AG08396 (cell line): ENCODE measurements around the gene REV3L.
"Not testable (repeated sequence)": the region's sequence is repeated elsewhere in the genome, so short reads cannot be mapped to it uniquely, and the experiment has no call there.

Source experiments
- DNase-seq: peaks from one replicate; pipeline ENCODE4 v3.0.0; 2012; ENCODE audit warnings: low spot score, mixed read lengths

REV3L gene, protein sequence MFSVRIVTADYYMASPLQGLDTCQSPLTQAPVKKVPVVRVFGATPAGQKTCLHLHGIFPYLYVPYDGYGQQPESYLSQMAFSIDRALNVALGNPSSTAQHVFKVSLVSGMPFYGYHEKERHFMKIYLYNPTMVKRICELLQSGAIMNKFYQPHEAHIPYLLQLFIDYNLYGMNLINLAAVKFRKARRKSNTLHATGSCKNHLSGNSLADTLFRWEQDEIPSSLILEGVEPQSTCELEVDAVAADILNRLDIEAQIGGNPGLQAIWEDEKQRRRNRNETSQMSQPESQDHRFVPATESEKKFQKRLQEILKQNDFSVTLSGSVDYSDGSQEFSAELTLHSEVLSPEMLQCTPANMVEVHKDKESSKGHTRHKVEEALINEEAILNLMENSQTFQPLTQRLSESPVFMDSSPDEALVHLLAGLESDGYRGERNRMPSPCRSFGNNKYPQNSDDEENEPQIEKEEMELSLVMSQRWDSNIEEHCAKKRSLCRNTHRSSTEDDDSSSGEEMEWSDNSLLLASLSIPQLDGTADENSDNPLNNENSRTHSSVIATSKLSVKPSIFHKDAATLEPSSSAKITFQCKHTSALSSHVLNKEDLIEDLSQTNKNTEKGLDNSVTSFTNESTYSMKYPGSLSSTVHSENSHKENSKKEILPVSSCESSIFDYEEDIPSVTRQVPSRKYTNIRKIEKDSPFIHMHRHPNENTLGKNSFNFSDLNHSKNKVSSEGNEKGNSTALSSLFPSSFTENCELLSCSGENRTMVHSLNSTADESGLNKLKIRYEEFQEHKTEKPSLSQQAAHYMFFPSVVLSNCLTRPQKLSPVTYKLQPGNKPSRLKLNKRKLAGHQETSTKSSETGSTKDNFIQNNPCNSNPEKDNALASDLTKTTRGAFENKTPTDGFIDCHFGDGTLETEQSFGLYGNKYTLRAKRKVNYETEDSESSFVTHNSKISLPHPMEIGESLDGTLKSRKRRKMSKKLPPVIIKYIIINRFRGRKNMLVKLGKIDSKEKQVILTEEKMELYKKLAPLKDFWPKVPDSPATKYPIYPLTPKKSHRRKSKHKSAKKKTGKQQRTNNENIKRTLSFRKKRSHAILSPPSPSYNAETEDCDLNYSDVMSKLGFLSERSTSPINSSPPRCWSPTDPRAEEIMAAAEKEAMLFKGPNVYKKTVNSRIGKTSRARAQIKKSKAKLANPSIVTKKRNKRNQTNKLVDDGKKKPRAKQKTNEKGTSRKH (N-terminal part only)

DNA sequence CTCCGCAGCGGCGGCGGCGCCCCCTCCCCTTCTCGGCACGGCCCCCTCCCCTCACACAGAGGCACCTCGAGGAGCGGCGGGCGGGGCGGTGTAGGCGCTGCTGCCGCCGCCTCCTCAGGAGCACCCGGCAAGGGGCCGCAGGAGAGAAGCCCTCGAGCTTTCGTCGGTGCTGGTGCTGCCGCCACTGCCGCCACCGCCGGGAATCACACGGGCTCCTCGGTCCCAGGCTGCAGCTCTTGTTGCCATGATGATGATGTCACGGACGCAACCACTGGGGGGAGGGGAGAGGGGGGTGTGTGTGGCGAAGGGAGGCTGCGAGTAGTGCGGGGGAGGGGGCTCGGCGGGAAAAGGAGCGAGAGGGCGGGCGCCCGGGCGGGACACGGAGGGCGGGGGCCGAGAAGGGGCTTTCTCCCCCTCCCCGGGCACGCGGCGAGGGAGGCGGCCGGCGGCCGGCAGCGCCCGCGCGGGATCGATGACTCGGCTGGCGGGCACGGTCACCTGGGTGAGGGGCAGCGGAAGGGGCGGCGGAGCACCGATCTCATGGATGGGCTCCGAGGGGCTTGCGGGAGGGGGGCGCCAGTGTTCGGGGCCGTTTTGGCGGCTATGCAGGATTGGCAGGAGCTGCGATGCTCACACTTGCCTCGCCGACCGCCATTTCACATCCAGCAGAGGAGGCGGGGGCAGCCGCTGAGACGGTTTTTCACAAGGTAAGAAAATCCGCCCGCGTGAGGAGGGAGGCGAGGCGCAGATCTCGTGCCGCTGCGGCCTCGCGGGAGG, at the start of gene REV3L:
Gene REV3L, minus strand, starts transcription at position 260 of the 777 bp plus-strand sequence. CDS start 330 bp downstream, outside the sequence.
- peak; percentile 83 for DNase-seq

DNA sequence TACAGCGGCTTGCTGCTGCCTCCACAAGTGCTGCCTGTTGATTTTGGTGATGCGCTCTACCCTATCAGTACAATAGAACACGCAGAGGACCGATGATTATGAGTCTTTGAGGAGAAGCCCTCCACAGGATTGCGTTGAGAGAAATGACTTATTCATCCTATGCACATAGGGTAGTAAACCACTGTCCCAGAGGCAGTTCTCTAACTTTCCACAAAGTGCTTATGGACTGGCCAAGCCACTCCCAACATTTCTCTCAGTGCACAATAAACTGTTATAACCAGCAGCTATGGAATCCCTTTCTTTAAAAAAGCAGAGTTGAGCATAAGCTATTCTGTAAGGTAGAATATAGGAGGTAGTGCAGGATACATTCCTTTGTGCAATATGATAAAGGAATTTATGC, 48.2 kb upstream of the REV3L start:
- no peak for DNase-seq

DNA sequence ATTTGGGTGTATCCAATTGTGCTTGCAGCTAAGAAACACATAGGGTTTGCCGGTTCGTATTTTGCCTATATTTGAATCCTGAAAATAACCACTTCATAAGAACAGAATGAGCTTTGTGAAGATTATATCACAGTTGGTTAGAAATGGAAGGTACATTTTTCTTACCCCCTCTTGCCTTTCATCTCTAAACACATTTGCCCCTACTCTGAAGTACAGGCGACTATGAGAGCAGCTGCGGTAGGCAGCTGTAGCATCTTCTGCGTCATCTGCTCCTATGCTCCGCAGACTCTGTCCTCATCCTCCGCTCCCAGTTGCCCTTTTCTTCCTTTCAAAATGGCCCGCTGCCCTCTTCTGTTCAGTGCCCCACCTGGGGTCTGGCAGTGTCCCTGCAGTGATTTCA, 47.6 kb upstream of the REV3L start:
- DNase-seq, result no peak

DNA sequence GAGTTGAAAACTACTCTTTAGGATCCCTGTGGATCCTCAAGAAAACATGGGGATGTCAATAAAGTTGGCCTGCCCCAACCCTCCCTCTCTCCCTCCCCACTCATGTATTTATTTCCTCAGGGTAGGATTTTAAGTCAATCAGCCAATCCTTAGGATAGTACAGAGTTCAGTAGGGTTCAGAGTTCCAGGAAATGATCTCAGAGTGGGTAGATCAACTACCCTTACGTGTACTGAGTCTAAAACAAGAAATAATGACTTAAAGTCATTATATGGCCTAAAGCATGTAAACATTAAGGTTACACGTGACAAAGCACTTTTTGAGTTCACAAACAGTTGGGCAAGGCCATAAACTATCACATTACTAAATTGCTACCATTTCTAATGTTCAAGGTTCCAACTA, 47.2 kb upstream of the REV3L start:
- DNase-seq, result no peak

DNA sequence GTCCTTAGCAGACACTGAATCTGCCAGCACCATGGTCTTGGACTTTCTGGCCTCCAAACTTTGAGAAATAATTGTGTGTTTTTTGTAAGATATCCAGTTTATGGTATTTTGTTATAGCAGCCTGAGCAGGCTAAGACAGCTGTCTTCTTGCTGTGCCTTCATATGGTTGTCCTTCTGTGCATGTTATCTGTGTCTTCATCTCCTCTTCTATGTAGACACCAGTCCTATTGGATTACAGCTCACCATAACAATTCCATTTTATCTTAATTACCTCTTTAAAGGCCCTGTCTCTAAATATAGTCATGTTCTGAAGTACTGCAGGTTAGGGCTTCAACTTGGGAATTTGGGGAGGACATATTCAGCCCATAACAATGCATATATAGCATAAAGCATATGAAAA, 44.3 kb upstream of the REV3L start:
- DNase-seq, result no peak

DNA sequence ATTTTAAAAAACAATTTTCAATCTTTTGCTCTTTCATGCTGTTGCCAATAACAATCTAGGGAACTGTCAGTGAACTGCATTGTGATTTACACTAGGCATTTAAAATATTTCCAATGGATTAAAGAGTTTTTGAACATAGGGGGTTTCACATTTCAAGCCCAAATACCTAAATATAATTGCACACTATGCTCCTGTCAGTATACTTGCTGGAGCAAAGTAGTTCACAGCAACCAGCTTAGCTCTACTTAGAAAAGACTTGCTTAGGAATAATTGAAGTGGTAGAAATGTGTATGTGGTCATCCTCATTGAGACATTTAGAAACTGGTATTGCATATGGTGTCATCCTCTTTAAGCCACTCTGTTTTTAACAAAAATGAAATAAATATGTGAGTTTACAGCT, 41.7 kb upstream of the REV3L start:
- no peak for DNase-seq

DNA sequence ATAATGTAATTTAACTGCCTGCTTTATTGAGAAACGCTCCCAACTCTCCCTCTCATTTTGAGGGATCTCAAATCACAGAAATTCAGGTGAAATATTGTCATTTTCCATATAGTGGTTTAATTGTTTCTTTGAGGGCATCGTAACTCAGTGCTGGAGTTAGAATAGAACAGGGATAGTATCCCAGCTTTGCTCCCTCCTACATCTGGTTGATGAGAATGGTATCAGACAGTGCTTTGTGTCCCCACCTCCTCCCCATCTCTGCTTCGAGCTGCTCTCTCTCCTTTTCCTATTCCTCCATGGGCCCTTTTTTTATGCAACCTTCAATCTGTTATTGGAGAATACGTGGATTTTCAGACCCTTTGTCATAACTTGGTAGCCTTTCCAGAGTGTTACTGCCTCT, 41.2 kb upstream of the REV3L start:
- no peak for DNase-seq

DNA sequence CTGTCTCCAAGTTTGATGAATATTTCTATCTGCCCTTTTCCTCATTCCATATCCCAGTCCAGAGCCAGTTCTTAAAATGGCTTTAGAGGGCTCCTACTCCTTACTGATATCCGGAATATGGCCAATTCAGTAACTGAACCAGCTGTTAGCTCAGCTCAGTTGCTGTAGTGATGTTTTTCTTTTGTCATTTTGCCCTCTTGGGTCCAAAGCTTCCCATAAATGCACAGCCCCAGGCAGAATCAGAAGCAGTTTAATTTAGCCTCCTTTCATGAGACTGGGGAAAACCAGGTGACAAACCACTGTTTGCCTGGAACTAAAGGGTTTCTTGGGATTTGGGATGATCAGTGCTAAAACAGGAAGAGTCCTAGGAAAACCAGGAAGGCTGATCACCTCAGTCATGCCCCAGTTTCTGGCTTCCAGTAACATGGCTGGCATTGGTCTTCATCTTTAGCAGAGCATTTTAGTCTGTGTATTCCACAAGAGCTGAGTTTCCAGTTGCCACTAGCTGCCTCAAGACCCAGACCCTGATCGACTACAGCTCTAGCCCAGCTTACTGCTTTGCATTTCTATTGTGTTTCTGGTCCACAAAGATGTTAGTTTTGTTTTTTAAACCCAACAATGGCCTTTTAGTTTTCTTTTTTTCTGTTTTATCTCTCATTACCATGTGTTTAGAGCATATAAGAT, 40.6 kb upstream of the REV3L start:
- DNase-seq, result no peak

DNA sequence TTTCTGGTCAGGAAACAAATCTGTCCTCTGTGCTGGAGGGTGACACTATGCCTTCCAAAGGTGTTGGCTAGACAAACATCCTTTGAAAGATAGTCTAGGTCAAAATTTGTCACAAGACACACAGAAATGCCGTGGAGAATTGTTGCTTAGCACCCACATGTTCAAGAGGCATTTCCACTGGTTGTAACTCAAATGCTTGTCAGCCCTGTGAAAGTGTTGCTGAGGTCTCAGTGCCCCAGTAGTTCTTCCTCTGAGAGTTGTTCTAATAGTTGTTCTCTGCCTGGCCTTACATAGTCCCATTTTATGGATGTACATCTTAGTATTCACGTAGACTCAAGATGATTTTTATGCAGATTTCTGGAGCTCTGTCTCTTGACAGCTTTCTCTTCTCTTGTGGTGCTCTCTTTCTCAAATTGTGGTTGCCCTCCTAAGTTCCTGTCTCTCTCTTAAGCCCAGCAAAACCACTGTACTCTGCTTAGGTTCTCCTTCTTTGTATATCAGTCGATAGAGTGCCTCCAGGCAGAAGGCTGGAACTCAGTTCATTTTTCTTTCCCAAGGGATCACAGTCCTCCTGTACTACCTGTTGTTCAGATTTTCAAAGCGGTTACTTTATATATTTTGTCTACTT, 39.5 kb upstream of the REV3L start:
- DNase-seq, result no peak

DNA sequence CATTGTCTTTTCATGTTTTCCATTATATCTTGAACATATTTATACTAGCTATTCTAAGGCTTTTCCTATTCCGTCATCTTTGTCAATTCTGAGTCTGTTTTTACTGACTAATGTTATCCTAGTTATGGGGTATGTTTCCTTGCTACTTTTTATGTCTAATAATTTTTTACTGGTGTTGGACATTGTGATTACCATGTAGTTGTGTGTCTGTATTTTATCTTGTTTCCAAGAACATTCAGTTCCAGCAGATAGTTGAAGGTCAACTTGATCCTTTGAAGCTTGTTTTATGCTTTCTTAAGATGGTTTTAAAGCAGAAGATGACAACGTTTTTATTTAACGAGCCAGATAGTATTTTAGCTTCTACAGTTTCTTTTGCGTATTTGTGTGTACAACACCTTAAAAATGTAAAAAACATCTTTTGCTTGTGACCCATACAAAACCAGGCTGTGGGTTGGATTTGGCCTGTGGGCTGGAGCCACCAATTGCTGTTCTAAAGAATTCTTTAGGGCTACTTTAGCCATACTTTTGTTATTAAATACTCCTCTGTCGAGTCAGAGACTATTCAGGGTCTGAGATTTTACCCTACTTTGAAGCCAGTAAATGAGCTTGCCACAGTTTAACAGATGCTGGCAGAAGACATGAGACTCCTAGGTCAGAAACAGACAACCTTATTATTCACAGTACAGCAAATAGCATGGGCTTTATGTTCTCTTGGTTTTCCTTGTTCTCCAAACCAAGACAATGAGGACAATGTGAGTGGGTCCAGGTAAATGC, 38.7 kb upstream of the REV3L start:
- DNase-seq, result no peak

DNA sequence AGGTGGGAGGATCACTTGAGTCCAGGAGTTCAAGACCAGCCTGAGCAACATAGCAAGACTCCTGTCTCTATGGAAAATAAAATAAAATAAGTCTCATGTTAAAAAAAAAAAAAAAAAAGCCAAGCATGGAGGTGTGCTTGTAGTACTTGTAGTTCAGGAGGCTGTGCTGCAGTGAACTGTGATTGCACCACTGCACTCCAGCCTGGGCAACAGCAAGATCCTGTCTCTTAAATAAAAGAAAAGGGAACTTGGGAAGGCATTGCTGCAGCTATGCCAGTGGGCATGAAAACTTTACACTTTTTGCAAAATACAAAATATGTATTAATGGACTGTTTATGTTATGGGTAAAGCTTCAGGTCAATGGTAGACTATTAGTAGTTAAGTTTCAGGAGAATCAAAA, 37.5 kb upstream of the REV3L start:
- DNase-seq, result no peak

DNA sequence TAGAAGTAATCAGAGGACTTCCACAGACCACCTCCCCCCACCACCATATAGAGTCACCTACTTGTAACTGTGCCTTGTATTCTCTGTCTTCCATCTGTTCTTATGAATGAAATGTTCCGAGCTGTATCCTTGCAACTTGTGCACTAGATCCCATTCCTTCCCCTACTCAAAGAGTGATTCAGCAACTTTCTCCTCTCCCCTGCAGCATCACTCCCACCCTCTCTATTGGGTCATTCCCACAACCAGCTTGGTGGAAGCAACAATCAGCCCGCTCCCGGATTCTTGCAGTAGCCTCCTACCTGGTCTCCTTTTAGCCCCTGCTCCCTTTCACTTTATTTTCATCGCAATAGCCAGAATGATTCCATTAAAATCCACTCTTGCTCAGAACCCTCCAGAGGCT, 34.9 kb upstream of the REV3L start:
- DNase-seq, result no peak

DNA sequence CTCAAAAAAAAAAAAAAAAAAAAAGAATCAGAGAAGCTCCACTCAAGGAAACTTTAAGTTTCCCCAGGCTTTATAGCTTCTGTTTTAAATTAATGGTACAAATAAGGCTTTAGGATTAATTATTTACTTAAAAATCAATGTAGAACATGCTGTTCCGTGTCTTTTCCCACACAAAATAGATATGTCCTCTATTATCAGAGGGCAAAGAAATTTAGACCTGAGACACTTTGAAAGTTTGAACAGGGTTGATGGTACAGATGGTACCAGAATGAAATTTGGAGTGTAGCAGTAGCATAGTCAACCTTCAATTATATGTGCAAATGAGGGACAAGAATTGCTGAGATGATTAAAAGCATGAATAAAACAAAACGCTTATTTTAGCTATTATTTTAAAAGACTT, 32.2 kb upstream of the REV3L start:
- no peak for DNase-seq

DNA sequence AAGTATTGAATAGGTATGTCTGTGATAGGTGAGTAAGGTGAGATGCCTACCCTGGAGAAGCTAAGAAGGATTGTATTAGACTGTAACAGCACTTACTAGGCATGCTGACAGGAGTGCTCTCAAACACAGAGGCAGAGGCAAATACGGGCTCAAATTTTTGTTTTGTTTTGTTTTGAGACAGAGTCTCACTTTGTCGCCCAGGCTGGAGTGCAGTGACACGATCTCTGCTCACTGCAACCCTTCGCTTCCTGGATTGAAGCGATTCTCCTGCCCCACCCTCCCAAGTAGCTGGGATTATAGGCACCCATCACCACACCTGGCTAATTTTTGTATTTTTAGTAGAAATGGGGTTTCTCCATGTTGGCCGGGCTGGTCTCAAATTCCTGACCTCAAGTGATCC, 31.5 kb upstream of the REV3L start:
- DNase-seq, result not testable (repeated sequence)

DNA sequence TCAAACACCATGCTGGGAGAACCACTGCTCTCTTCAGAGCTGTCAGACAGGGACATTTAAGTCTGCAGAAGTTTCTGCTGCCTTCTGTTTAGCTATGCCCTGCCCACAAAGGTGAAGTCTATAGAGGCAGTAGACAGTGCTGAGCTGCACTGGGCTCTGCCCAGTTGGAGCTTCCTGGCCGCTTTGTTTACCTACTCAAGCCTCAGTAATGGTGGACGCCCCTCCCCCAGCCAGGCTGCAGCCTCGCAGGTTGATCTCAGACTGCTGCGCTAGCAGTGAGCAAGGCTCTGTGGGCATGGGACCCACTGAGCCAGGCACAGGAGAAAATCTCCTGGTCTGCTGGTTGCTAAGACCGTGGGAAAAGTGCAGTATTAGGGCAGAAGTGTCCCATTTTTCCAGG, 24.2 kb upstream of the REV3L start:
- DNase-seq, result not testable (repeated sequence)

DNA sequence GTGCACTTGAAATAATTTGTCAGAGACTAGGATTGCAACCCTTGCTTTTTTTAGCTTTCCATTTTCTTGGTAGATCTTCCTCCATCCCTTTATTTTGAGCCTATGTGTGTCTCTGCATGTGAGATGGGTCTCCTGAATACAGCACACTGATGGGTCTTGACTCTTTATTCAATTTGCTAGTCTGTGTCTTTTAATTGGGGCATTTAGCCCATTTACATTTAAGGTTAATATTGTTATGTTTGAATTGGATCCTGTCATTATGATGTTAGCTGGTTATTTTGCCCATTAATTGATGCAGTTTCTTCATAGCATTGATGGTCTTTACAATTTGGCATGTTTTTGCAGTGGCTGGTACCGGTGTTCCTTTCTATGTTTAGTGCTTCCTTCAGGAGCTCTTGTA, 22.5 kb upstream of the REV3L start:
- DNase-seq, result not testable (repeated sequence)

DNA sequence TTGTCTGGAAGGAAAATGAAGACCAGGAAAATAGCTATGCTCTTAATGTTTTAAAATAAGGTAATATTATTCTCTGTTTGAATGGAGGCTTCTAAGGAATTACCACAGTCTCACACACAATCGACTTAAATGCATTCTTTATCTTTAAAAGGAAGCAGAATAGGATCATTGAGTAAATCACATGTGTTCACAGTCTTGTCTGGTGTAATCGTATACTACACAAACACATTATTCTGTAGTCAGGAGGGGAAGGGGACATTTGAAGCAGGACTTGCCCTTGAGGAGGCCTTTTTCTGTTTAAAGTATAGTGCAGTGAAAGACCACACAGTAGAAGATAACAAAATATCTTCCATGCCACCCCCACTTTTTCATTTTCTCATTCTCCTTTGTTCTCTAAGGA, 20.6 kb upstream of the REV3L start:
- no peak for DNase-seq

DNA sequence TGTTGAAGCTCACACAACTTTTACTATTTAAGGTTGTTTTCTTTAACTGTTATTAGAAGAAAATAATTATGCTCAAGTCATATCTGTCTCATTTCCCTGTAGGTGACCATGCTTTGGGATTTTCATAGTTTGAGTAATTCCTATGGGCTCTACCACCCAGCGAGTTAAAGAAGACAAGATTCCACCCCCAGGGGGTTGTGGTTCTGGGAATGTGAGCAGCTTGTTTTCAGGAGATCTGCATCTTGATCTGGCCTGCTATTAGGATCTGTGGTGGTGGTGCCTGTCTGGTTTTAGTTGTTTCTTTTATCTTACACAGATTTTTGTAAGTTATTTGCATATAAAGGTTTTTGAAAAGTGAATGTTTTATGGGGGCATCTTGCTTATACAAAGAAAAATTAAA, 20.2 kb upstream of the REV3L start:
- no peak for DNase-seq

DNA sequence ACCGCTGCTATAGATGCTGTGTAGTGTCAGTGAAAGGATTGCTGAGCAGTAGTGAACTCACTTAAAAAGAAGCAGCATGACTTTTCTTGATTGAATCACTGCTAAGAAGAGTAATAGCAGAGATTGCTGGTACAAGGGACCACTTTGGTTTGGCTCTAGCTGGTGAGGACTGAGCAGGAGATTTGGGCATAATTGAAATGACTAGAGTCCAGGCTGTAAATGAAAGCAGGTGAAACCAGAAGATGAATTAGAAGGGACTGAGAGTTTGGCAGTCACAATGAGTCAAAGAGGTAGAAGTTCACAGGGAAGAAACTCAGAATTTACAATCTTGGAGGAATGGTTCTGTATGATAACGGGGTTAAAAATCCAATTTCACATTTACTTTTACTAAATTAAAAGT, 19.1 kb upstream of the REV3L start:
- DNase-seq, result no peak

DNA sequence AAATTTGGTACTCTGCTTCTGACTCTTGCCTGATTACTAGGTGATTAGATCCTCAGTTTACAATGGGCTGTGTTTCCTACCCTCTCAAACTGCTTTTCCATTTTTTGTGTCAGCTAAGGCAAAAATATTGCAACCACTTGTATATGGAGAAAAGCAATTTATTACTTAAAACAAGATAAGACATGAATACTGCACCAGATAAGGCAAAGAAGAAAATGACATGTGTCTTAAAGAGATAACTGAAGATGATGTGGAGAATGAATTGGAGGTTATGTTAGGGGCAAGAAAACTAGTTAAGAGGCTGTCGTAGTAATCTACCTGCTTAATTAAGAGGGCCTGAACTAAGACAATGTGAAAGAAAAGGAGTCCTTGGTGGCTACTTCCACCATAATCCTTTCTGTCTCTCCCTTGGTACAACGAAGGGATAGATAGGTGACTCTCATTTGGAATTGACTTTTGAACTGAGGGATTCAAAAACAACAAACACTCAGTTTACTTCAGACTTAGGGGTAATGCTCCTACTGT, 16.3 kb upstream of the REV3L start:
- no peak for DNase-seq
